Breast epithelium (tissue), 3 donors: Measurements from ENCODE around the gene RALGAPA1.

Experiments
- POLR2A ChIP-seq: fragments of 450-650 bp; IDR thresholded peaks from one replicate; pipeline ENCODE4 v1.6.1; 2016; ENCODE audit warnings: antibody characterized with exemption, mild to moderate bottlenecking, moderate library complexity
- POLR2AphosphoS5 ChIP-seq, 3 donors: sonication (generic); formaldehyde crosslinking; IDR thresholded peaks; one replicate each; pipeline ENCODE4 v1.6.1; 2017; ENCODE audit warnings: antibody characterized with exemption in 3 of 3
- TF ChIP-seq, protein P1 (sequence below), 3 donors: fragments of 450-650 bp; IDR thresholded peaks; one replicate each; pipeline ENCODE4 v1.5.1; 2016 to 2017; ENCODE audit warnings: antibody characterized with exemption in 3 of 3, mild to moderate bottlenecking in 3 of 3, moderate library complexity in 3 of 3

DNA sequence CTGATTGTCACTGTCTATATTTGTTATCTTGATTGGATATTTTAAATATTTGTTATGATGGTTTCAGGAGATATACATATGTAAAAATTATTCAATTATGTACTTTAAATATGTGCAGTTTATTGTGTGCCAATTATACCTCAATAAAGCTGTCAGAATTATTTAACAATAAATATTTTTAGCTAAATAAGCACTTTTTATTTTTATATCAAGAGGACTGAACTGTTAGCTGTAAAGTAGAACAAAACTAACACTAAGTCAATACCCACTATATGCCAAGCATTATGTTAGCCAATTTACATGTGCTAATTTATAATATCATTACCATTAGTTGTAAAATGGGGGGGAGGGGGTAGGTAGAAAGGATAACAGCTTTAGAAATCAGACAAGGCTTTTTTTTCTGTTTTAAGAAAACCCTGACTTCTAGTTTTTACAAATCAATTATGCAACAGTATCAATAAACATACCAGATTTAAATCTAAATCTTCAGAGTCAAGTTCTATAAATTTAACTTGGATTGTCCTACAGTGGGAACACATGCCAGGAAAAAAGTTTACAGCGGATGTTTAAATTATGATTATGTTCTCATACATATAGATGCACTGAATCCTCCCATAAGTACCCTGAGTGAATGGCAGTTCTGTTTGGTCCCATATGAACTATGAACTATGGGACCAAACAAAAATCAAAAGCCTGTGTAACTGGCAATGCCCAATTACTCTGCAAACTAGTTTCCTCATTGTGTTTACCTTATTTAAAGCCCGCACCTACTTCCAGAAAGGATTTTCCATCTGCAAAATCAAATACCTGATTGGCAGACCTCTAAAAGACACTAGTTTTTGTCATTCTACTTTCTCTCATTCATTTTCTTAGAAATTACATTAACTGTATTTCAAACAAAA, 2.8 kb downstream of the RALGAPA1 start:
- TF ChIP-seq POLR2A (no peak), POLR2AphosphoS5 (IDR thresholded peaks at IDR 0.05) (no peak)
- TF ChIP-seq, protein P1, sequence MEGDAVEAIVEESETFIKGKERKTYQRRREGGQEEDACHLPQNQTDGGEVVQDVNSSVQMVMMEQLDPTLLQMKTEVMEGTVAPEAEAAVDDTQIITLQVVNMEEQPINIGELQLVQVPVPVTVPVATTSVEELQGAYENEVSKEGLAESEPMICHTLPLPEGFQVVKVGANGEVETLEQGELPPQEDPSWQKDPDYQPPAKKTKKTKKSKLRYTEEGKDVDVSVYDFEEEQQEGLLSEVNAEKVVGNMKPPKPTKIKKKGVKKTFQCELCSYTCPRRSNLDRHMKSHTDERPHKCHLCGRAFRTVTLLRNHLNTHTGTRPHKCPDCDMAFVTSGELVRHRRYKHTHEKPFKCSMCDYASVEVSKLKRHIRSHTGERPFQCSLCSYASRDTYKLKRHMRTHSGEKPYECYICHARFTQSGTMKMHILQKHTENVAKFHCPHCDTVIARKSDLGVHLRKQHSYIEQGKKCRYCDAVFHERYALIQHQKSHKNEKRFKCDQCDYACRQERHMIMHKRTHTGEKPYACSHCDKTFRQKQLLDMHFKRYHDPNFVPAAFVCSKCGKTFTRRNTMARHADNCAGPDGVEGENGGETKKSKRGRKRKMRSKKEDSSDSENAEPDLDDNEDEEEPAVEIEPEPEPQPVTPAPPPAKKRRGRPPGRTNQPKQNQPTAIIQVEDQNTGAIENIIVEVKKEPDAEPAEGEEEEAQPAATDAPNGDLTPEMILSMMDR (IDR thresholded peaks at IDR 0.05), result no peak
